HL-60 (cell line): ENCODE measurements around the gene SH2D3C.

Experiments
- DNase-seq, 2 experiments: peaks; one replicate each; pipeline ENCODE4 v3.0.0-alpha.2; 2010 to 2020; ENCODE audit warnings: low read depth in 1 of 2, low spot score in 1 of 2
- H3K27ac ChIP-seq: fragments of 250-450 bp; sonication (Bioruptor Pico); replicated peaks from 2 replicates; pipeline ENCODE4 v1.5.1; 2020; ENCODE audit warnings: mild to moderate bottlenecking, moderate library complexity
- H3K27me3 ChIP-seq: fragments of 250-450 bp; sonication (Bioruptor Pico); 2 replicates; pipeline ENCODE4 v1.5.1; 2021; ENCODE audit warnings: mild to moderate bottlenecking, moderate library complexity; ENCODE audit not compliant: insufficient read depth, poor library complexity, severe bottlenecking
- H3K4me3 ChIP-seq: replicated peaks from 2 replicates; pipeline ENCODE4 v1.5.1; 2011; ENCODE audit warnings: mild to moderate bottlenecking, control low read depth, low read length; ENCODE audit not compliant: insufficient read depth
- CTCF ChIP-seq: IDR thresholded peaks from one replicate; pipeline ENCODE4 v1.5.1; 2011; ENCODE audit warnings: low read length, control low read depth, inconsistent platforms; ENCODE audit not compliant: insufficient read depth
- GABPA ChIP-seq: IDR thresholded peaks from 2 replicates; pipeline ENCODE4 v1.6.1; 2012; ENCODE audit warnings: low read depth
- POLR2AphosphoS5 ChIP-seq: IDR thresholded peaks from 2 replicates; pipeline ENCODE4 v1.6.1; 2012; ENCODE audit warnings: low read depth
- REST ChIP-seq: IDR thresholded peaks from 2 replicates; pipeline ENCODE4 v1.6.1; 2012; ENCODE audit warnings: low read depth; ENCODE audit not compliant: insufficient replicate concordance
- SPI1 ChIP-seq: IDR thresholded peaks from 2 replicates; pipeline ENCODE4 v1.6.1; 2012; ENCODE audit warnings: low read depth, mild to moderate bottlenecking, borderline replicate concordance

SH2D3C gene

GRCh38 chr9:127715470-127716337 lies 62.8 kb downstream of the SH2D3C start, which contains the start of the genes PTRH1 and TTC16:
PTRH1 (minus strand) TSS chr9:127715663; CDS start chr9:127715639, 24 bp downstream.
TTC16 (plus strand) TSS chr9:127716079; CDS start chr9:127716146, 67 bp downstream.
- Histone ChIP-seq H3K27ac (peak within 1 kb of the TSS; percentile 48), H3K4me3 (peak within 1 kb of the TSS; percentile 68), H3K27me3 (no peaks in the 10 kb centered on the region)
- TF ChIP-seq POLR2AphosphoS5, result no peak
- TF ChIP-seq SPI1, result no peak
- TF ChIP-seq REST, result no peak
- TF ChIP-seq CTCF, result no peak
- TF ChIP-seq GABPA, result no peak; the same call in 1 of the 2 replicates
- DNase-seq, result peak; percentile 89 to 96

- no peaks in the 10 kb centered on the region for H3K27me3 ChIP-seq
- H3K27ac ChIP-seq, result peak overlapping the region; percentile 17
- DNase-seq, result peak in 1 of 2 experiments; percentile 16
- no peak for TF ChIP-seq POLR2AphosphoS5
- TF ChIP-seq REST, result no peak
- no peak for TF ChIP-seq CTCF
- TF ChIP-seq GABPA, result no peak
- TF ChIP-seq SPI1, result no peak
- peak overlapping the region; percentile 68 for H3K4me3 ChIP-seq
These were observed 63.5 kb downstream of the SH2D3C start for GRCh38 chr9:127714951-127715469.

- no peak overlapping the region for H3K4me3 ChIP-seq
- no peak for DNase-seq
These were observed 64.3 kb downstream of the SH2D3C start for GRCh38 chr9:127714020-127714750.

More at GRCh38 chr9:127714020-127714750, 64.3 kb downstream of the SH2D3C start:
- Histone ChIP-seq H3K27ac (no peak overlapping the region), H3K27me3 (no peaks in the 10 kb centered on the region)
- TF ChIP-seq SPI1 (no peak), GABPA (no peak), POLR2AphosphoS5 (no peak), REST (no peak), CTCF (no peak)
